Activated CD4-positive, alpha-beta T cell treated with anti-CD3 and anti-CD28 coated beads, Interleukin-2, amount 50 U/mL, for 16 hours (primary cell): ENCODE results near the gene SPRR2D.
A peak's percentile ranks its signal among the peaks of the same experiment; 100 is the strongest.
"Not testable (repeated sequence)": the region's sequence is repeated elsewhere in the genome, so short reads cannot be mapped to it uniquely, and the experiment has no call there.

Experiments used
- DNase-seq: peaks from one replicate; pipeline ENCODE4 v3.0.0-alpha.2; 2020

The SPRR2D gene

GRCh38 chr1:153040950-153041631, at the start of gene SPRR2D:
TSS of gene SPRR2D (minus strand) at chr1:153041120. CDS start at chr1:153040346, 774 bp downstream.
- DNase-seq: no peak

- no peak for DNase-seq
Measured at GRCh38 chr1:153087652-153088051, 46.7 kb upstream of the SPRR2D start.

GRCh38 chr1:153081736-153082135, 40.8 kb upstream of the SPRR2D start:
- DNase-seq: no peak

- no peak for DNase-seq
Measured at GRCh38 chr1:153072806-153073726, 32.1 kb upstream of the SPRR2D start.

- DNase-seq: no peak
Measured at GRCh38 chr1:153071511-153071910, 30.6 kb upstream of the SPRR2D start, which contains the start of gene SPRR2B. TSS of gene SPRR2B (minus strand) at chr1:153071611. CDS start at chr1:153070839, 772 bp downstream.

- DNase-seq: no peak
Measured at GRCh38 chr1:153070243-153070642, 29.3 kb upstream of the SPRR2D start.

- DNase-seq: no peak
Measured at GRCh38 chr1:153058826-153059784, 18.2 kb upstream of the SPRR2D start.

- DNase-seq: no peak
Measured at GRCh38 chr1:153058154-153058553, 17.2 kb upstream of the SPRR2D start.

GRCh38 chr1:153057375-153057774, 16.5 kb upstream of the SPRR2D start, which contains the start of gene SPRR2A:
TSS of gene SPRR2A (minus strand) at chr1:153057512. CDS start at chr1:153056735, 777 bp downstream.
- DNase-seq: no peak

GRCh38 chr1:153056111-153056510, 15.2 kb upstream of the SPRR2D start:
- DNase-seq: not testable (repeated sequence)

- DNase-seq: no peak
Measured at GRCh38 chr1:153049211-153049610, 8.3 kb upstream of the SPRR2D start.

GRCh38 chr1:153035211-153035610, 5.7 kb downstream of the SPRR2D start:
- no peak for DNase-seq

- DNase-seq: peak; percentile 9
Measured at GRCh38 chr1:153032677-153033308, 8.1 kb downstream of the SPRR2D start.

- DNase-seq: no peak
Measured at GRCh38 chr1:153032073-153032472, 8.8 kb downstream of the SPRR2D start.

GRCh38 chr1:153030895-153031294, 10.0 kb downstream of the SPRR2D start, which contains the start of gene SPRR1B:
TSS of gene SPRR1B (plus strand) at chr1:153031203. CDS start at chr1:153032346, 1,143 bp downstream.
- no peak for DNase-seq

- no peak for DNase-seq
Measured at GRCh38 chr1:153028766-153029165, 12.2 kb downstream of the SPRR2D start.

GRCh38 chr1:153025797-153026196, 15.1 kb downstream of the SPRR2D start:
- no peak for DNase-seq

GRCh38 chr1:153024413-153024812, 16.5 kb downstream of the SPRR2D start:
- no peak for DNase-seq

GRCh38 chr1:153023109-153023508, 17.8 kb downstream of the SPRR2D start:
- no peak for DNase-seq

- DNase-seq: not testable (repeated sequence)
Measured at GRCh38 chr1:153022340-153022739, 18.6 kb downstream of the SPRR2D start.

GRCh38 chr1:153021829-153022228, 19.1 kb downstream of the SPRR2D start:
- DNase-seq: not testable (repeated sequence)

- DNase-seq: not testable (repeated sequence)
Measured at GRCh38 chr1:153011235-153011758, 29.6 kb downstream of the SPRR2D start.
